NCI-H82 treated with DMSO at 0.1 percent for 48 hours (cell line): ENCODE measurements around the gene NIM1K.
"Not testable (repeated sequence)": the region's sequence is repeated elsewhere in the genome, so short reads cannot be mapped to it uniquely, and the experiment has no call there.

Experiments used
- DNase-seq: peaks from one replicate; lab custom pipeline; 2025; ENCODE audit not compliant: unreplicated experiment; lab: John Stamatoyannopoulos, UW

NIM1K gene

DNA sequence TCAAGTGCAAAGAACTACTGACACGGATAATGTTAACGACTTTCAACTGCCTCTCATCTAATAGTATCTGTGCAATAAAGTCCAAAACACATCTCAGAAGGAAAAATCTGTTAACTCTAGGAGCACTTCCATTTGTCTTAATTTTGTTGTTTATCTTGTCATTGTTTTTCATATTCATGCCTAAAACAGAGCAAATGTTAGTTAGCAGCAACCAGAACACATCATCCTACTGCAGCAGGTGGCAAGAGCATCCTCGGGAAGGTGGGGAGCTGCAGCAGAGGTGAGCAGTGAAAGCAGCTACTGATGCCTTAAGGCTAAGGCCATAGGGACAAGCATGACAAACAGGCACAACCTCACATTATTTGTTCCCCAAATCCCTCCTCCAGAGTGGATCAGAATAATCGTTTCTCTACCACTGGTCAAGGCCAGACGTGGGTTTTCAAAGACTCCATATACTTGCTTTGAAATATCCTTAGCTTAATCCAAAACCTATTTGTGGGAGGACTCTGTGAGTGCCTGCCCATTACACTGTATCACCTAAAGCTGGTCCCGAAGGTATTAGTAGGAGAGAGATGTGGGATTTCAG is 120.1 kb downstream of the NIM1K start:
- no peak for DNase-seq

DNA sequence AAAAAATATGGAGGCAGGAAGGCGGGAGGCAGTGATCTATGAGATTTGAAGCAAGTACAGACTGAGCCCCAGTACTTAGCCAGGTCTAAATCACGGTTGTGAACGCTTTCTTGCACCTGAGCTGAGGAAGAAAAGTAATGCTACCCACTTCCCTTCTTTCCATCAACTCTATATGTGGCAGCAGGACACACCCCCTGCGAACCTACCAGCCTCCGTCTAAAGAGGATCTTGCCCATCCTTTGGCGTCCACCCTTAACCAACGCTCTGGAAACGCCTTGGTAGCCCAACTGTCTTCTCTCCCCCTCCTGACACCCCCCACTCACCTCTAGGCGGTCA is 120.6 kb downstream of the NIM1K start:
- no peak for DNase-seq

DNA sequence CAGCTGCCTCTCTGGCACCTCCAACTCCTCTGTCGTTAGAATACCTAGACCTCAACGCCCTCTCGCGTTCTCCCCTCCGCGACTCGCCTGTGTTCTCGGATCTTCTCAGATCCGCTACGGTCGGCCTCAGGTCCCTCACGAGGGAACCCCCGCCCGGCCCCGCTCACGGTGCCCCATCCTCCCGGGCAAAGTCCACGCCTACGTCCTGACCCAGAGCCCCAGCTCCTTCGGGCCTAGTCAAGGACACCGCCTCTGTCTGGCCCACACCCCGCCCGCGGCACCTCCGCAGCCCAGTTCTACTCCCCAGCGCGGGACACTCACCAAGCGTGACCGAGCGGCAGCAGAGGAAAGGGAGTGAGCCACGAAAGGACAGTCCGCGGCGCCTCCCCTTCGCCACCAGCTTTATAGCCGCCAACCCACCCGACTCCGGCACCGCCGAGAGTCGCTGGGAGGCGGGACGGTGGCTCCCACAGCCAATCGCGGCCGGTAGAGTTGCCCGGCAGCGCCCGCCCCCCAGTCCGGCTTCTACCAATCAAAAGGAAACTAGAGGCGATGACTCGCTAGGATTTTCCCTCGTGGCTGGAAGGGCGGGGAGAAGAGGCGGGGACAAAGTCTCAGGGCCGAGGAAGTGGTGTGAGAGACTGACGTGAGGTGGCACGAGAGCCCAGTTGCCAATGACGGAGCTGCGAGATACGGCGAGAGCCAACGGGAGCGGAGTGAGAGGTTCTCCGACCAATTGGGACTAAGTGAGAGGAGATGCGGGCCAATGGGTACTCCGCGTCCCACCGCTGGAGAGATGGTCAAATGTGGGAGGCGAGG is 121.2 kb downstream of the NIM1K start, which contains the start of gene HMGCS1:
Gene HMGCS1 (minus strand): TSS at position 378 of the 819 bp plus-strand sequence. CDS start 14,447 bp downstream, outside the sequence.
- peak; percentile 91 for DNase-seq

DNA sequence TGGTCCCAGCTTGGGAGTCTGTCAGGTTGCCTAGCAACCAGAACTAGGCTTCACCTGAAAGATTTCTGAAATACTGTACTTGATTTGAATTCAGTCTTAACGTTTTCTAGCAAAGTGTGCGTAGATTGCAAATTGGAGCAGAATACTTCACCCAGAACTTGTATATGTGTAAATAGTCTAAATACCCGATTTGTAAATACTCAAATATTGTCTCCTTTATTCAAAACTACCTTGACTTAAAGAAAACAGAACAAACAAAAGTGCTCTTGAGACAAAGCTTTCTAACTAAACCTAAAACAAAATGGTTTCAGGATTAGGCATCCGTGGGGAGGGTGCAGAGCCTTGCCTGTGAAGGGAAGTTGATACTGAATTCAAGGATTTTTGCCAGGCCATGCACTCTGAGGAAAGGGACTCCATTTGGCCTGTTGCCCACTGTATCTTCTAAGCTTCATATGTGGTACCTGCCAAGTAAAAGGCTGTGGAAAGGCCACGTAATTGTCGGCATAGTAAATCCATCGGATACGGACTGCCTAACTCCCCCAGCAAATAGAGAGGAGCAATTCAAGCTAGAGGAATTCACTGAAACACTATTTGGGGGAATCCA is 121.9 kb downstream of the NIM1K start:
- DNase-seq, result no peak

DNA sequence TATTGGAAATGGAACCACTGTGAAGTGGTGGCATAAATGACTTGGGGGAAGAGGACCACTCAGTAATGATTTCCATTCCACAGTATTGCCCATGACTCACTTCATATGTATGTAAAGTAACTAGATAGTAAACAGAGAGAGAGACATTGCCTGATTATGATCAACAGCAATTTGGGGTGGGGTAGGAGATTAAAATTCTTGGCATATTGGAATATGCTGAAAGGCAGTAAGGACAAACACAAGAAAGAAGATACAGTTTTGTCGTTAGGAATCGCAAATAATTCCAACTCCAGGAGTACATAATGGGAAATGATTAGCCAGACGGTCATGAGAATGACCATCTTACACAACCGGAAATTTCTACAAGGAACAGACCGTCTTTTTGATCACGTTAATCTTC is 122.7 kb downstream of the NIM1K start:
- no peak for DNase-seq

DNA sequence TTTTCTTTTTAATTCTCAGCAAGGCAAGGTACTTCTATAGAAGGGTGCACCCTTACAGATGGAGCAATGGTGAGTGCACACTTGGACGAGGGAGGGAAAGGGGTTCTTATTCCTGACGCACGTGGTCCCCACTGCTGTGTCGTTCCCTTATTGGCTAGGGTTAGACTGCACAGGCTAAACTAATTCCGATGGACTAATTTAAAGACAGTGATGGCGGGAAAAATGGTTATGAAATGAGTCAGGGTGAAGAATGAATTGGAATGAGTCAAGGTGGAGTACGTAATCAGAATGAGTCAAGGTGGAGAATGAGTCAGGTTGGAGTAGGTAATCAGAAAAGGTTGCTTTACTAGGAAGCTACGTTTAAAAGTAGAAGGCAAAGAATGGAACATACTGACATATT is 123.2 kb downstream of the NIM1K start:
- no peak for DNase-seq

DNA sequence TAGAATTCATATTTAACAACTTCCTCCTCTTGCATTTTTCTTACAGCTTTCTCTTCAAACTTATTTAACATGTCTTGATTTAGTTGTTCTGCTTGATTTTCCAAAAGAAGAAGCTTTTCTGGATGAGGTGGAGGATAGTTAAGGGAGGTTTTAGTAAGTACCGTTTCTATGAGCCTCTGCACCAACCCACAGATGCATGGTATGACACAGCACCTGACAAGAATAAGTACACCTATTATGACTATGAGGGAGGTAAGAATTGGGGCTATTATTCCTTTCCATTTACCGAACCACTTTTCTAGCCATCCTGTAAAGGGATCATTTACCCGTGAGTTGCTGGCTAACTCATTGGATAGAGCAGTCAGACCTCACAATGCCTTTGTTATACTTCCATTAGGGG is 123.7 kb downstream of the NIM1K start:
- DNase-seq, result no peak

DNA sequence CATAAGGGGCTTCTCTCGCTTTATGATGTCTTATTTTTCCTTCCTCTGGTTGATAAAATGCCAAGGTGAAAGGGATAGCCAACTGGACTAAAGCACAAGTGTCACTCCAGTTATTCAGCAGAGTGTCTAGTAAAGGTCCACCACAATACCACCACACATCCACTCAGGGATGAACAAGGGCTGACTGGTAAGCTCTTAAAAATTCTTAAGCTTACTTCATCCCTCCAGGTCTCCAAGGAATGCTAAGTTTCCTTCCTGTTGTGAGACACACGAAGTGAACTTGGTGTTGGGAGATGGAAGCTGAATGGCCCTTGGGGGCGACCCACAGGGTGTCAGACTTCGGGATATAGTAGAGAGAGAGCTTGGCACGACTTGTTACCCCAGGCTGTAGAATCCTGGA is 124.4 kb downstream of the NIM1K start:
- DNase-seq, result no peak

DNA sequence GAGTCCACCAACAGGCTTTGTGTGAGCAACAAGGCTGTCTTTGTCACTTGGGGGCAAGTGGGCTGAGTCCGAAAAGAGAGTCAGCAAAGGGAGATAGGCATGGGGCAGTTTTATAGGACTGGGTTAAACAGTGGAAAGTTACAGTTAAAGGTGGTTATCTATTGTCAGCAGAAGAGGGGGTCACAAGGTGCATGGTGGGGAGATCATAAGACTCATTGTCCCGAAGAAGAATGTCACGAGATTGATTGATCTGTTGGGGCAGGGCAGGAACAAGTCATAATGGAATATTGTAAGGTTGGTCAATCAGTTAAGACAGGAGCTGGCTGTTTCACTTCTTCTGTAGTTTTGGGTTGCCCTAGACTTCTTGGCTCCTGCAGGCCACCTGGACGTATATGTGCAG is 128.8 kb downstream of the NIM1K start:
- DNase-seq, result no peak

DNA sequence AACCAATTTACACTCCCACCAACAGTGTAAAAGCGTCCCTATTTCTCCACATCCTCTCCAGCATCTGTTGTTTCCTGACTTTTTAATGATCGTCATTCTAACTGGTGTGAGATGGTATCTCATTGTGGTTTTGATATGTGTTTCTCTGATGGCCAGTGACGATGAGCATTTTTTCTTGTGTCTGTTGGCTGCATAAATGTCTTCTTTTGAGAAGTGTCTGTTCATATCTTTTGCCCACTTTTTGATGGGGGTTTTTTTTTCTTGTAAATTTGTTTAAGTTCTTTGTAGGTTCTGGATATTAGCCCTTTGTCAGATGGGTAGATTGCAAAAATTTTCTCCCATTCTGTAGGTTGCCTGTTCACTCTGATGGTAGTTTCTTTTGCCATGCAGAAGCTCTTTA is 131.5 kb downstream of the NIM1K start:
- DNase-seq, result not testable (repeated sequence)

DNA sequence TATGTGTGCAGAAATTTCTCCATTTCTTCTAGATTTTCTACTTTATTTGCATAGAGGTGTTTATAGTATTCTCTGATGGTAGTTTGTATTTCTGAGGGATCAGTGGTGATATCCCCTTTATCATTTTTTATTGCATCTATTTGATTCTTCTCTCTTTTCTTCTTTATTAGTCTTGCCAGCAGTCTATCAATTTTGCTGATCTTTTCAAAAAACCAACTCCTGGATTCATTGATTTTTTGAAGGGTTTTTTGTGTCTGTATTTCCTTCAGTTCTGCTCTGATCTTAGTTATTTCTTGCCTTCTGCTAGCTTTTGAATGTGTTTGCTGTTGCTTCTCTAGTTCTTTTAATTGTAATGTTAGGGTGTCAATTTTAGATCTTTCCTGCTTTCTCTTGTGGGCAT is 133.6 kb downstream of the NIM1K start:
- DNase-seq, result not testable (repeated sequence)
